Glomerular visceral epithelial cell (primary cell): ENCODE measurements around the gene FAM222A.
A peak's percentile ranks its signal among the peaks of the same experiment; 100 is the strongest.

Experiments
- DNase-seq: peaks from one replicate; pipeline ENCODE4 v3.0.0-alpha.2; 2016; ENCODE audit errors: extremely low spot score

The FAM222A gene

DNA sequence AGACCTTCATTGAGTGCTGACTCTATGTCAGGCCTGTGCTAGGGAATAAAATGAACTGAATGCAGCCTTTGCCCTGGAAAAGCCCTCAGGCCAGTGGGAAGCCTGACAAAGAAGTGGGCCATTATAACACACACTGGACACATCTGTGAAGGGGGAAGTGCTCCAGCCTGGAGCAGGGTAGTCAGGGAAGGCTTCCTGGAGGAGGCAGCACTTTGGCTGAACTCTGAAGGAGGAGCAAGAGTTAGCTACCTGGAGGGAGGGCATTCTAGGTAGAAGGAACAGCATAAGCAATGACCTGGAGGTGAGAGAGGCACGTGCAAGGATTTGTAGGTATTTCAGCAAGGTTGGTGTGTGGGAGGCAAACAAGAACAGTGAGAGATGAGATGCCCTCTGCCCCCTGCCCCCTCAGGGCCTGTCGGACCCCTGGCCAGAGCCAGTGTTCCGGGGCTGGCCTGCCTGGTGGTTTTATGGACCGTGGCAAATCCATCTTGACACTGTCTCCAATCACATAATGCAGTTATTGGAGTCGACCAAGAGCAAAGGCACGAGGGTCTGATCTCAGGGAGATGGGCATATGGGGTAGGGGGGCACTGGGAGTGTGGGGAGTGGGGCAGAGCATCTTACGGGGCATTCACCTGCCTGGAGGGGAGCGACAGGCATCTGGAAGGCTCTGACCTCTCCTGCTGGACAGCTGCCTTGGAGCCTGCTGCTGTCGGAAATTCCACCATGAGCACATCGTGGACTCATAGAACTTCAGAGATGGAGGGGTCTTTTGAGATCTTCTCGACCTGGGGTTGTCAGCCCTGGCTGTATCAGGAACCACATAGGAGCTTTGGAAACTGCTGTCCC is 2.7 kb upstream of the FAM222A start:
- no peak for DNase-seq

- DNase-seq: no peak
Observed at GRCh38 chr12:109711596-109712461, 1.8 kb upstream of the FAM222A start.

DNA sequence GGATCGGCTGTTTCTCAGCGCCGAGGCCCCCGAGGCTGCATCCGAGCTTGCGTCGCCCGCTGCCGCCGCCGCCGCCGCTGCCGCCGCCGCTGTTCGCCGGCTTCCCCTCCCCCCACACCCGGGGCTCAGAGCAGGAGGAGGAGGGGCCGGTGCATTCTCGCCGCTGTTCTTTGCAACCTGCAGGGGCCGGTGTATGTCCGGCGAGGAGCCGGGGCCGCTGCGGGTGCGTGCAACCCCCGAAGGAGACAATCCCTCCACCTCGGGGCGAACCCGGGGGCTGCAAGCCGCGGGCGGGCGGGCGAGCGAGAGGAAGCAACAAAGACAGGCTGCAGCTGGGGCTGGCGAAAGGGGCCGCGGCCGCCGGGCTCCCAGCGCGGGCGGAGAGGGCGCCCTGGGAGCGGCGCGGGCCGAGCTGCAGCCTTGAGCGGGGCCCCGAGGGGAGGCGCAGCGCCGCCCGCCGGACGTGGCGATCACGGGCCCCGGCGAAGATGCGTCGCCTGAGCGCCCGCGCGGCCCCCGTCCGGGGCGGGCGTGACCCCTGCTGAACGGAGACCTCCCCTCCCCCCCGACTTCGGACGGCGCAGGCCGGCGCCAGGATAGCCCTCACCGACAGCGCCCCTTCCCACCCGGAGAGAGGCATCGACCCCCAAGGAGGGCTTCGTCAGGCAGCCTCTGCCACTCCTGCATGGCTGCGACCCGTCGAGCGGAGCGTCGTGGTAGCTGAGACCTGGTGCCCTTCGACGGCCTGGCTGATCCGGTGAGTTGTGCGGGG is 702 bp downstream of the FAM222A start:
- DNase-seq: peak; percentile 35

DNA sequence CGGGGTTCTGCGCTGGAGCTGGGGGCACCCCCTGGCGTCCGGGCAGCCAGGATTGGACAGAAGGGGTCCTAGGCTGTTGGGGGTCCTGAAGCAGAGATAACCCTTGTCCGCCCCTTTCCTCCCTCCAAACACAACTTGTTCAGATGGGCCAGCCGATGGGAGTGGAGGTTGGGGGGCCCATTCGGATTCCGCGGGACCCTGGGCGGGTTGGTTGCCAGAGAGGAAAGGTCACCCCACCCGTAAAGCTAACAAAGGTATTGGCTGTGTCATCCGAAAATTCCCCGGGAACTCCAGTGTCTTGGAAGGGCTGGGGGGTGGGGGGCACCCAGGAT is 1.3 kb downstream of the FAM222A start:
- DNase-seq: no peak

DNA sequence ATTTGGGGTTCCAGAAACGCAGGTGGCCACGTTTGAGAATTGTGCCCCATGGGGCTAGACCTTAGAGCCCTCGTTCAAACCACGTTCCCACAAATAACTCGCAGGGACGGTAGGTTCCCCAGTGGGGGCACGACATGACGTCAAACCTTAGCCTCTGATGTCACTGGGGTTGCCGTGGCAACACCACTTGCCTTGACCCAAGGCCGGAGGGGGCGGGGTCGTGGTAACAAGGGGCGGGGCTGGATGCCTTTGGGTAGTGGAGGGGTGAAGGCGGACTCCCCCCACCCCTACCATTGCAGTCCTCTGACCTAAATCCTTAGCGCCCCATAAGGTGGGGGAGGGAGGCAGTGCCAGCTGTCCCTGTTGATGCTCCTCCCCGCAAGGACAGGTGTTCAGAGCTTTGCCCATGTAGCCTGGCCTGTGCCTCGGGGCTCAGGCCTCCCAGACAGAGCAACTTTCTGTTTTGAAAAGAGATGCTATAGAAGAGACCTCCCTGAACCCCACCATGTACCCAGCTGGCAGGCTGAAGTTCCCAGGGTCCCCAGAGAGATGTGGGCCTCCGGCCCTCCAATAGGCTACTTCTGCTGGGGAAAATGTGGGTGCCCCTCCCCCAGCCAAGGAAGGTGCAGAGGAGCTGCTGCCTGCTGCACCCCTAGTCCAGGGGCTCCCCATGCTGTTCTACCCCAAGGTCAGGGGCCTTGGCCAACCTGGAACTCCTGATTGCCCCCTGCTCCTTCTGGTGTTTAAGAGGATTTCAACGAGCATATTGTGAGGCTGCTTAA is 1.9 kb downstream of the FAM222A start:
- DNase-seq: no peak

- DNase-seq: no peak
Observed at GRCh38 chr12:109716092-109716479, 2.5 kb downstream of the FAM222A start.

- no peak for DNase-seq
Observed at GRCh38 chr12:109716512-109717389, 3.1 kb downstream of the FAM222A start.

GRCh38 chr12:109717390-109718357 is 4.0 kb downstream of the FAM222A start:
- no peak for DNase-seq

GRCh38 chr12:109718390-109718789 is 4.8 kb downstream of the FAM222A start:
- DNase-seq: no peak

DNA sequence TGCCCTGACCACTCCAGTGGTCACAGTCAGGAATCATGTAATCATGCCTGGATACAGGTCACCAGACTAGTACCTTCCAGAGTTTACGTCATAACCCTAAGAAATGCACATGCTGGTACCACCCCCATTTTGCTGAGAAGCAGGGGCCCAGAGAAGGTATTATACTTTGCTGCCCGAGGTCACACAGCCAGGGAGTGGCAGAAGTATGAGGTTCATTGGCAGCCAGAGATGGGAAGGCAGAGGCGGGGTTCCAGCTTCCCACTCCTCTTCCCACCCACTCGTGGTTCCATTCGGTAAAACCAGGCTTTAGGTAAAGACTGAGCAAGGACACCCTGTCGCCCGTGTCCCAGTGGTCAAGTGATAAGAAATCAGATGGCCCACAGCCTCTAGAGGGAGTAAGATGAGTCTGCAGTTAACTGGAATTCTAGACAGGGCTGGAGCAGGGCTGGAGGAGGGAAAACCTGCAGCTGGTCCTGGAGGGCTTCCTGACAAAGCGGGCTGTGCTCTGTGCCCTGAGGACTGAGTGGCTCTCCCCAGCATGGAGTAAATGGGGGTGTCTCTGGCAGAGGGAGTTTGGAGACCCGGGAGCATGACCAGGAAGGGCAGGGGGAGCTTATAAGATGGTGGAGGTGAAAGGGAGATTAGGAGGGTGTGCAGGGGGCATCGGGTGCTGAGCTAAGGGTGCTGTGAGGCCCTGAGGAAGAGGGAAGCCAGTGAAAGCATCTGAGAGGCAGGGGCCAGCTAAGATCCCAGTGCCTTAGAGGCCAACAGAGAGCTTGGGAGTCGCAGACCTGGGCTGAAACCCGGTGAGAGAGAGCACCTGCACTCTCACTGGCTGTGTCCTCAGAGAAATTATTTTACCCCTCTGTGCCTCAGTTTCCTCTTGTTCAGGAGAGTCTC is 5.7 kb downstream of the FAM222A start:
- peak; percentile 5 for DNase-seq

- DNase-seq: no peak
Observed at GRCh38 chr12:109720152-109720856, 6.7 kb downstream of the FAM222A start.

DNA sequence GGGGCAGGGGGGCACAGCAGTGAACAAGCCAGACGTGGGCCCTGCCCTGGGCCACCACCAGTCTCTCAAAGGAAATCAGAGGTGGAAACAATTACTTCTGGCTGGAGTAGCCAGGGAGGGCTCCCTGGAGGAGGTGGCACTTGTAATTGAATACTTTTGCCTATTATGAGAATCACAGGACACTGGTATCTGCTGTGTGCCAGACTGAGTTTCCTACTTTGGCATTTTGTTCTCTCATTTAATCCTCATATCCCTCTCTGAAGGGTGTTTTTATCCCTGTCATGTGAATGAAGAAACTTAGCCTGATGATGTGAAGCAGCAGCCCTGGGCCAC is 7.2 kb downstream of the FAM222A start:
- DNase-seq: no peak

- no peak for DNase-seq
Observed at GRCh38 chr12:109721276-109721675, 7.7 kb downstream of the FAM222A start.

- DNase-seq: no peak
Observed at GRCh38 chr12:109722022-109722720, 8.5 kb downstream of the FAM222A start.

DNA sequence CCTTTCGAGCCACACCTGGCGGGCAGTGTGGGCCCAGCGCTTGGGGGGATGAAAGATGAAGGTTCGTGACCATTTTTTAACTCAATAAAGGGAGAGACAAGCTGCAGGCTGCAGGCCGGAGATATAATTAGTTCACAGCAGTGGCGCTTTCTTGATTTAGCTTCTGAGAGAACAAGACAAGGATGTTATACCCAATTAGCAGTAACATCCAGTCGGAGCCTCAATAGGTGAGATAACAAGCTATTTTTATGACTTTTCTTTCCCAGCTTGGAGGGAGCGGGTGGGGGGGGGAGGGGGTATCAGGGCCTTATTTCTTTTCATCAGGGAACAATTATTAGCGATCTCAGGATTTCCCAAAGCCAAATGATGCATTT is 9.1 kb downstream of the FAM222A start:
- no peak for DNase-seq

DNA sequence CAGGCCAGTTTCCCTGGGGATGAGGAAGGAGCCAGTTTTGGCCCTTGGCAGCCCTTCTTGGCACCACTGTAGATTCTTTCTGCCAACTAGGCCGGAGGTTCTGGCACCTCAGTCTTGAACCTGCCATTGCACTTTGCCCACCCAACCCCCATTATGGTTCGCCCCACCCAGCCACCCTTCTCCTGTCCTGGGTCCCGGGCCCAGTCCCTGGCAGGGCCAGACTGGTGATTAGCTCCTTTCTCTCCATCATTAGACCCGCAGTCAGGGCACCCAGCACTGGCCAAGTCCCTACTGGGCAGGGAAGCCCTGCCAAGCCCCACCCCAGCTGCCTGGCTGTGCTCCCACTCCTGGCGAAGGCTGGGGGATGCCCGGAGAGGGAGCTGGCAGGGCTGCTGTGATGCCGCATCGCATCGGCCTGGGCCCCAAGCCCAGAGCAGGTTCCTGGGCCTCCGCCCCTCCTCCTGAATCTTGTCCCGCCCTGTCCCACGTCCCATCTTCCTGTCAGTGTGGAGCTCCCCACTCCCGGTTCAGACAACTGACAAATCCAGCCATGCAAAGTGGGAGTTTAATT is 9.8 kb downstream of the FAM222A start:
- no peak for DNase-seq
